Mesenchymal stem cell (in vitro differentiated cells and primary cell): ENCODE results near the gene GNA15.
A peak's percentile ranks its signal among the peaks of the same experiment; 100 is the strongest.

ENCODE experiments used
- DNase-seq: peaks from one replicate; pipeline ENCODE4 v3.0.0-alpha.2; 2013
- H2AFZ ChIP-seq: one replicate; pipeline ENCODE4 v1.6.1; 2013; ENCODE audit warnings: low read depth, mild to moderate bottlenecking, control low read depth, inconsistent platforms, low read length, moderate library complexity
- H2AK5ac ChIP-seq: 2 replicates; pipeline ENCODE4 v1.6.1; 2013; ENCODE audit warnings: low read length, moderate library complexity, mild to moderate bottlenecking, inconsistent platforms; ENCODE audit not compliant: severe bottlenecking
- H2BK120ac ChIP-seq: one replicate; pipeline ENCODE4 v1.6.1; 2013; ENCODE audit warnings: low read depth, mild to moderate bottlenecking, inconsistent platforms, low read length, moderate library complexity
- H2BK12ac ChIP-seq, 2 experiments: one replicate each; pipeline ENCODE4 v1.6.1; 2013; ENCODE audit warnings: inconsistent platforms in 2 of 2, low read length in 2 of 2, mild to moderate bottlenecking in 2 of 2, moderate library complexity in 2 of 2, control low read depth in 1 of 2
- H2BK15ac ChIP-seq: one replicate; pipeline ENCODE4 v1.6.1; 2013; ENCODE audit warnings: mild to moderate bottlenecking, low read depth, inconsistent platforms; ENCODE audit not compliant: poor library complexity, severe bottlenecking
- H2BK5ac ChIP-seq: 2 replicates; pipeline ENCODE4 v1.6.1; 2013; ENCODE audit warnings: low read depth, mild to moderate bottlenecking, low read length, control low read depth, inconsistent platforms; ENCODE audit not compliant: poor library complexity, severe bottlenecking
- H3K14ac ChIP-seq, 2 experiments: one replicate each; pipeline ENCODE4 v1.6.1; 2013; ENCODE audit warnings: inconsistent platforms in 2 of 2, low read length in 2 of 2, control low read depth in 1 of 2, mild to moderate bottlenecking in 1 of 2, moderate library complexity in 1 of 2
- H3K18ac ChIP-seq, 2 experiments: one replicate each; pipeline ENCODE4 v1.6.1; 2013; ENCODE audit warnings: inconsistent platforms in 2 of 2, low read length in 2 of 2, control low read depth in 1 of 2, low read depth in 1 of 2, mild to moderate bottlenecking in 1 of 2
- H3K23ac ChIP-seq, 2 experiments: one replicate each; pipeline ENCODE4 v1.6.1; 2013; ENCODE audit warnings: inconsistent platforms in 2 of 2, low read length in 2 of 2, mild to moderate bottlenecking in 2 of 2, moderate library complexity in 2 of 2, control low read depth in 1 of 2
- H3K27ac ChIP-seq: 2 replicates; pipeline ENCODE4 v1.5.1; 2013; ENCODE audit warnings: mild to moderate bottlenecking, moderate library complexity, low read length, control low read depth, inconsistent platforms; ENCODE audit not compliant: poor library complexity, severe bottlenecking
- H3K27me3 ChIP-seq, 2 experiments: 2 replicates each; pipeline versions ENCODE4 v1.6.1 to v1.7.0; 2013; ENCODE audit warnings: low read length in 2 of 2, mild to moderate bottlenecking in 2 of 2, moderate library complexity in 2 of 2, control low read depth in 1 of 2, inconsistent platforms in 1 of 2; ENCODE audit not compliant: control insufficient read depth in 1 of 2, insufficient read depth in 1 of 2
- H3K36me3 ChIP-seq, 2 experiments: 2 replicates each; pipeline versions ENCODE4 v1.6.1 to v1.7.0; 2013; ENCODE audit warnings: low read length in 2 of 2, control low read depth in 1 of 2, inconsistent platforms in 1 of 2, low read depth in 1 of 2, mild to moderate bottlenecking in 1 of 2; ENCODE audit not compliant: insufficient read depth in 2 of 2, control insufficient read depth in 1 of 2
- H3K4ac ChIP-seq, 2 experiments: one replicate each; pipeline ENCODE4 v1.6.1; 2013; ENCODE audit warnings: inconsistent platforms in 2 of 2, low read length in 2 of 2, mild to moderate bottlenecking in 2 of 2, moderate library complexity in 2 of 2, control low read depth in 1 of 2, low read depth in 1 of 2
- H3K4me1 ChIP-seq: 2 replicates; pipeline ENCODE4 v1.6.1; 2013; ENCODE audit warnings: low read depth, low read length, control low read depth; ENCODE audit not compliant: control insufficient read depth, insufficient read depth
- H3K4me2 ChIP-seq: 2 replicates; pipeline ENCODE4 v1.6.1; 2013; ENCODE audit warnings: low read length, mild to moderate bottlenecking, inconsistent platforms; ENCODE audit not compliant: poor library complexity, severe bottlenecking
- H3K4me3 ChIP-seq, 2 experiments: 2 replicates each; pipeline versions ENCODE4 v1.5.1 to v1.7.0; 2013; ENCODE audit warnings: low read length in 2 of 2, mild to moderate bottlenecking in 2 of 2, control low read depth in 1 of 2, low read depth in 1 of 2; ENCODE audit not compliant: insufficient read depth in 1 of 2
- H3K79me1 ChIP-seq: replicated peaks from 2 replicates; pipeline ENCODE4 v1.6.1; 2013; ENCODE audit warnings: mild to moderate bottlenecking, control low read depth, low read length, inconsistent platforms; ENCODE audit not compliant: poor library complexity, severe bottlenecking
- H3K9ac ChIP-seq: 2 replicates; pipeline ENCODE4 v1.7.0; 2013; ENCODE audit warnings: mild to moderate bottlenecking, low read length, moderate library complexity
- H3K9me3 ChIP-seq: 2 replicates; pipeline ENCODE4 v1.7.0; 2013; ENCODE audit warnings: mild to moderate bottlenecking, low read length; ENCODE audit not compliant: control insufficient read depth
- H4K8ac ChIP-seq: one replicate; pipeline ENCODE4 v1.6.1; 2013; ENCODE audit warnings: inconsistent platforms, mild to moderate bottlenecking, low read length, moderate library complexity
- H4K91ac ChIP-seq: one replicate; pipeline ENCODE4 v1.6.1; 2013; ENCODE audit warnings: mild to moderate bottlenecking, low read length, inconsistent platforms
- WGBS: methylation state at CpG from one replicate; pipeline ENCODE4 v1.1.7; 2013; ENCODE audit warnings: mixed read lengths; 5-methylcytosine and 5-hydroxymethylcytosine counted together

The GNA15 gene

GRCh38 chr19:3176715-3177501 is 41.1 kb downstream of the GNA15 start:
- no peak overlapping the region for H2AFZ ChIP-seq
- no peak overlapping the region for H2BK15ac ChIP-seq
- no peak overlapping the region for H3K27ac ChIP-seq
- H3K4me2 ChIP-seq = no peak overlapping the region
- no peaks in the 10 kb centered on the region for H3K36me3 ChIP-seq
- DNase-seq = peak; percentile 34
- peak overlapping the region in 1 of 2 experiments; percentile 47 for H3K23ac ChIP-seq
- peaks cover 9% of the 10 kb centered on the region for H3K4me1 ChIP-seq
- peak overlapping the region in 1 of 2 experiments; percentile 73 for H3K14ac ChIP-seq
- peak overlapping the region; percentile 38 for H3K9ac ChIP-seq
- peaks cover under 1 to 4% of the 10 kb centered on the region in 2 experiments for H3K27me3 ChIP-seq
- no peaks in the 10 kb centered on the region for H3K79me1 ChIP-seq
- H2BK12ac ChIP-seq = peak overlapping the region in 1 of 2 experiments; percentile 4
- no peak overlapping the region for H3K4ac ChIP-seq
- no peak overlapping the region for H4K8ac ChIP-seq
- H2BK5ac ChIP-seq = no peak overlapping the region
- H3K18ac ChIP-seq = no peak overlapping the region
- H2BK120ac ChIP-seq = no peak overlapping the region
- WGBS = 67% methylated on average over 11 of the region's 11 CpGs
- H3K9me3 ChIP-seq = no peaks in the 10 kb centered on the region
- no peak overlapping the region for H4K91ac ChIP-seq
- H3K4me3 ChIP-seq = no peak overlapping the region
- no peak overlapping the region for H2AK5ac ChIP-seq

- H3K23ac ChIP-seq = no peak within 1 kb of the TSS
- H3K79me1 ChIP-seq = no peaks in the 10 kb centered on the region
- peak within 1 kb of the TSS in 1 of 2 experiments; percentile 46 for H3K14ac ChIP-seq
- no peak within 1 kb of the TSS for H4K91ac ChIP-seq
- H3K9ac ChIP-seq = no peak within 1 kb of the TSS
- H3K4me2 ChIP-seq = no peak within 1 kb of the TSS
- 97% methylated on average over 42 of the region's 42 CpGs for WGBS
- no peak within 1 kb of the TSS for H2BK15ac ChIP-seq
- H2BK5ac ChIP-seq = no peak within 1 kb of the TSS
- H3K18ac ChIP-seq = no peak within 1 kb of the TSS
- no peaks in the 10 kb centered on the region for H3K9me3 ChIP-seq
- no peak within 1 kb of the TSS for H2BK120ac ChIP-seq
- no peak within 1 kb of the TSS for H3K4ac ChIP-seq
- no peak within 1 kb of the TSS for H2AK5ac ChIP-seq
- H2AFZ ChIP-seq = no peak within 1 kb of the TSS
- peaks cover 9% of the 10 kb centered on the region for H3K4me1 ChIP-seq
- H3K27ac ChIP-seq = no peak within 1 kb of the TSS
- DNase-seq = no peak
- no peaks in the 10 kb centered on the region for H3K36me3 ChIP-seq
- H3K27me3 ChIP-seq = no peaks in the 10 kb centered on the region
- no peak within 1 kb of the TSS for H2BK12ac ChIP-seq
- H4K8ac ChIP-seq = no peak within 1 kb of the TSS
- no peak within 1 kb of the TSS for H3K4me3 ChIP-seq
These were observed 42.6 kb downstream of the GNA15 start, which contains the start of gene S1PR4 for GRCh38 chr19:3178377-3178972. Gene S1PR4, plus strand, starts transcription at chr19:3178769. Its CDS starts 24 bp downstream, at chr19:3178793.

- H3K4me2 ChIP-seq = no peak overlapping the region
- H3K4me1 ChIP-seq = peaks cover 9% of the 10 kb centered on the region
- no peak overlapping the region for H2AFZ ChIP-seq
- no peak overlapping the region for H2BK120ac ChIP-seq
- H3K4me3 ChIP-seq = no peak overlapping the region
- 93% methylated on average over 52 of the region's 52 CpGs for whole genome bisulfite sequencing
- no peak overlapping the region for H3K27ac ChIP-seq
- H2BK5ac ChIP-seq = no peak overlapping the region
- no peaks in the 10 kb centered on the region for H3K36me3 ChIP-seq
- no peaks in the 10 kb centered on the region for H3K27me3 ChIP-seq
- H3K79me1 ChIP-seq = no peaks in the 10 kb centered on the region
- no peak overlapping the region for H4K91ac ChIP-seq
- H2BK12ac ChIP-seq = no peak overlapping the region
- H3K23ac ChIP-seq = no peak overlapping the region
- H2BK15ac ChIP-seq = no peak overlapping the region
- H3K9me3 ChIP-seq = no peaks in the 10 kb centered on the region
- no peak for DNase-seq
- H3K18ac ChIP-seq = no peak overlapping the region
- no peak overlapping the region for H3K14ac ChIP-seq
- H4K8ac ChIP-seq = no peak overlapping the region
- no peak overlapping the region for H2AK5ac ChIP-seq
- H3K4ac ChIP-seq = no peak overlapping the region
- H3K9ac ChIP-seq = no peak overlapping the region
These were observed 43.3 kb downstream of the GNA15 start for GRCh38 chr19:3178973-3179738.
